MM.1S (cell line): ENCODE measurements around the gene LRIT2.

Experiments used
- EZH2 ChIP-seq: fragments of 300-600 bp; sonication (generic); optimal IDR thresholded peaks from 2 replicates; pipeline ENCODE3; 2017; ENCODE audit warnings: low read depth, mild to moderate bottlenecking, antibody characterized with exemption, low read length, mixed read lengths
- TF ChIP-seq, protein P1 (sequence below): fragments of 300-600 bp; sonication (generic); IDR thresholded peaks from 2 replicates; pipeline ENCODE4 v1.5.1; 2016; ENCODE audit warnings: antibody characterized with exemption, low read length, mixed read lengths

DNA sequence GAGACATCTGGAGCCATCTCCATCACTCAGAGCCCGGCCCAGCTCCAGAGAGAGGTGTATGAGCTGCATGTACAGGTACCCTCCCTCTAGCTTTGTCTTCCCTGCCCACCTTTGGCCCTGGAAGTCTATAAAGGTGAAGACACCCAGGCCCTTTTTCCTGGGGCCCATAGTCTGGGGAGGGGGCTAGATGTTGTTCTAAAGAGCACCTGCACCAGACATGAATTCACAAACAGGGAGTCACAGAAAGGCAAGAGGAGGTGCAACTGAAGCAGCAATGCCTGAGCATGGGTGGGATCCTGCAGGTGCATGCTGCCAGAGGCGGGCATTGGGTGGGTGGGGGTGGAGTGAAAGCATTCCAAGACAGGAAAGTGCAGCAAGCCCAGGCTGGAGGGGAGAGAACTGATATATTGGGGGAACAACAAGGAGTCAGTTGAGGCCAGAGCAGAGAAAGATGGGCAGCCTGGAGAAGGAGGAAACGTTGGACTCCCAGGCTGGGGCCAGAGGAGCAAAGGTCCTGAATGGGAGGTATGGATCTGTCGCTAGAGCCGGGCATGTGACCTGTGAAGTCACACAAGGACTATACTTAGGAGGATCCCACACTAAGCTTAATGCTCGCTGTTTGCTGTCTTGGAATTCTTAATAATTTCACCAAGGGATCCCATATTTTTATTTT lies 19.4 kb downstream of the LRIT2 start:
- TF ChIP-seq, protein P1, sequence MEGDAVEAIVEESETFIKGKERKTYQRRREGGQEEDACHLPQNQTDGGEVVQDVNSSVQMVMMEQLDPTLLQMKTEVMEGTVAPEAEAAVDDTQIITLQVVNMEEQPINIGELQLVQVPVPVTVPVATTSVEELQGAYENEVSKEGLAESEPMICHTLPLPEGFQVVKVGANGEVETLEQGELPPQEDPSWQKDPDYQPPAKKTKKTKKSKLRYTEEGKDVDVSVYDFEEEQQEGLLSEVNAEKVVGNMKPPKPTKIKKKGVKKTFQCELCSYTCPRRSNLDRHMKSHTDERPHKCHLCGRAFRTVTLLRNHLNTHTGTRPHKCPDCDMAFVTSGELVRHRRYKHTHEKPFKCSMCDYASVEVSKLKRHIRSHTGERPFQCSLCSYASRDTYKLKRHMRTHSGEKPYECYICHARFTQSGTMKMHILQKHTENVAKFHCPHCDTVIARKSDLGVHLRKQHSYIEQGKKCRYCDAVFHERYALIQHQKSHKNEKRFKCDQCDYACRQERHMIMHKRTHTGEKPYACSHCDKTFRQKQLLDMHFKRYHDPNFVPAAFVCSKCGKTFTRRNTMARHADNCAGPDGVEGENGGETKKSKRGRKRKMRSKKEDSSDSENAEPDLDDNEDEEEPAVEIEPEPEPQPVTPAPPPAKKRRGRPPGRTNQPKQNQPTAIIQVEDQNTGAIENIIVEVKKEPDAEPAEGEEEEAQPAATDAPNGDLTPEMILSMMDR = no peak
- no peak for TF ChIP-seq EZH2
